ENCODE data around the gene RPP14. TPM values are rescaled to one million over a fixed set of nuclear protein-coding genes. Genes with fewer than 3 reads are reported as not detected.
"Not testable (repeated sequence)": the region's sequence is repeated elsewhere in the genome, so short reads cannot be mapped to it uniquely, and the experiment has no call there.

RPP14 gene
- total RNA-seq, 1 donor, result 16.0 TPM

GRCh38 chr3:58266577-58266976 is 39.5 kb upstream of the RPP14 start:
- no peak for TF ChIP-seq CTCF (IDR thresholded peaks at IDR 0.05; ENCODE audit: insufficient read depth, low read depth, low read length)
- H3K4me3 ChIP-seq (ENCODE audit: low read depth, low read length), result no peak overlapping the region
- no peak for DNase-seq (ENCODE audit: low read depth)

DNA sequence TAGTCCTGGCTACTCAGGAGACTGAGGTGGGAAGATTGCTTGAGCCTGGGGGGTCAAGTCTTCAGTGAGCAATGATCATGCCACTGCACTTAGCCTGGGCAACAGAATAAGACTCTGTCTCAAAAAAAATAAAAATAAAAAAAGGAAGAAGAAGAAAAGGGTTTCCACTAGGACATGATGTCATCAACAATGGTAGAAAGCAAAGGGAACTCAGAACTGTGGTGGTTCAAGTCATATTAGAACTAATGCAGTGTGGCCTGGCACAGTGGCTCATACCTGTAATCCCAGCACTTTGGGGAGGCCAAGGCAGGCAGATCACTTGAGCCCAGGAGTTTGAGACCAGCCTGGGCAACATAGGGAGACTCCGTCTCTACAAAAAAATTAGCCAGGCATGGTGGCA is 38.5 kb upstream of the RPP14 start:
- not testable (repeated sequence) for H3K4me3 ChIP-seq (ENCODE audit: low read depth, low read length); DNase-seq (ENCODE audit: low read depth)

DNA sequence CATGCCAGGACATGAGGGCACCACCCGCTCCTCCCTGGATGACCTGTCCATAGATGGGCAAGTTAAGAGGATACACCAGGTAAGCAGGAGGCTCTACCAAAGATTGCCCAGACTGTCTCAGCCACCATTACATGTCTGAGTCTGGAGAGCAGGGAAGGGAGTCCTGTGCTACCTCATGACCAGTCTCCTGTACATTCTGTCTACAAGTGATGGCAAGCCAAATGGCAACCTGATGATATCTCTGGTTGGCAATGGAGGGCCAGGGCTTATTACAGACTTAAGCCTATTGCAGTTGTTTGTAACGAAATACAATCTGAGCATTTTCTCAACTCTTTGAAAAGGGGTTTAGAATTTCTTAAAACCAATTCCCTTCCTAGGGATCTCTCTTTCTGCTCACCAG is 36.7 kb upstream of the RPP14 start:
- no peak overlapping the region for H3K4me3 ChIP-seq (ENCODE audit: low read depth, low read length)
- no peak for TF ChIP-seq CTCF (IDR thresholded peaks at IDR 0.05; ENCODE audit: insufficient read depth, low read depth, low read length)
- DNase-seq (ENCODE audit: low read depth), result no peak

GRCh38 chr3:58270485-58270884 is 35.6 kb upstream of the RPP14 start:
- no peak for DNase-seq (ENCODE audit: low read depth)
- no peak for TF ChIP-seq CTCF (IDR thresholded peaks at IDR 0.05; ENCODE audit: insufficient read depth, low read depth, low read length)
- no peak overlapping the region for H3K4me3 ChIP-seq (ENCODE audit: low read depth, low read length)

DNA sequence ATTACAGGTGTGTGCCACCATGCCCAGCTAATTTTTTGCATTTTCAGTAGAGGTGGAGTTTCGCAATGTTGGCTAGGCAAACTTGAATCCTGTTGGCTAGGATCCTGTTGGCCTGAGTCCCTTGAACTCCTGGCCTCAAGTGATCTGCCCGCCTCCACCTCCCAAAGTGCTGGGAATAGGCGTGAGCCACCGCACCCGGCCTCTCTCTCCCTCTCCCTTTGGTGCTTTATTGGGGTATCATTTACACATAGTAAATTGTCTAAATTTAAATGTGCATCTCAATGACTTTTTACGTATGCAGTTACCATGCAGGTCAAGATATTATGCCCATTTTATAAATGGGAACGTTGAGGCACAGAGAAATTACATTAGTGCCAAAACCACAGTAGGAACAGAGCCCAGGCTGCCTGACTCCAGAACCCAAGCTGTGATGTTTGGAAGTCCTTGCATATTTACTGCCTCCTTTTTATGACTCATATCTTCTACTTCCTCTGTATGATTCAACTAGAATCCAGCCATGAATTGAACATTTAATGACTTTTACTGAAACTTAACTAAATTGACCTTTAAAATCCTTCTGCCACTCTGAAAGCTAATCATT is 34.0 kb upstream of the RPP14 start:
- no peak for TF ChIP-seq CTCF (IDR thresholded peaks at IDR 0.05; ENCODE audit: insufficient read depth, low read depth, low read length)
- peak; percentile 79 for DNase-seq (ENCODE audit: low read depth)
- no peak overlapping the region for H3K4me3 ChIP-seq (ENCODE audit: low read depth, low read length)

DNA sequence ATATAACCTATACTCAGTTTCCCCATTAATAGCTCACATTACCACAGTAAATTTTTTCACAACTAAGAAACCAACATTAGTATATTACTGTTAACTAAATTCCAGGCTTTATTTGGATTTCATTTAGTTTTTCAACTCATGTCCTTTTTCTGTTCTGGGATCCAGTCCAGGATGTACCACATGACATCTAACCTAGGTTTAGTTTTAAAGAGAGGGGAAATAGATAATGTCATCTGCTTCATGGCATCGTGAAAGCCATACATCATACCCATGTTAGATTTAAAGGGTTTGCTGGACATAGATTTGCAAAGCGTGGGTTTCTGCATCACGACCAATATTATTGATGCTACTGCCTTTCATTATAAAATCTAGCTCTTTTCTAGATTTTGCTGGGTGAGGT is 33.2 kb upstream of the RPP14 start:
- no peak for TF ChIP-seq CTCF (IDR thresholded peaks at IDR 0.05; ENCODE audit: insufficient read depth, low read depth, low read length)
- no peak overlapping the region for H3K4me3 ChIP-seq (ENCODE audit: low read depth, low read length)
- no peak for DNase-seq (ENCODE audit: low read depth)

DNA sequence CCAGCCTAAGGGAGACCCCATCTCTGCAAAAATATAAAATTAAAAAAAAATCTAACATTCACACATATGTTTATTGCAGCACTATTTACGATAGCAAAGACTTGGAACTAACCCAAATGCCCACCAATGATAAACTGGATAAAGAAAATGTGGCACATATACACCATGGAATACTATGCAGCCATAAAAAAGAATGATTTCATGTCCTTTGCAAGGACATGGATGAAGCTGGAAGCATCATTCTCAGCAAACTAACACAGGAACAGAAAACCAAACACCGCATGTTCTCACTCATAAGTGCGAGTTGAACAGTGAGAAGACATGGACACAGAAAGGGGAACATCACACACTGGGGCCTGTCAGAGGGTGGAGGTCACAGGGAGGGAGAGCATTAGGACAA is 32.7 kb upstream of the RPP14 start:
- not testable (repeated sequence) for H3K4me3 ChIP-seq (ENCODE audit: low read depth, low read length); DNase-seq (ENCODE audit: low read depth)

GRCh38 chr3:58274027-58274614 is 31.9 kb upstream of the RPP14 start:
- no peak for TF ChIP-seq CTCF (IDR thresholded peaks at IDR 0.05; ENCODE audit: insufficient read depth, low read depth, low read length)

More at GRCh38 chr3:58274027-58274614, 31.9 kb upstream of the RPP14 start:
- DNase-seq (ENCODE audit: low read depth), result no peak
- no peak overlapping the region for H3K4me3 ChIP-seq (ENCODE audit: low read depth, low read length)

Data from fibroblast of villous mesenchyme (primary cell).